Astrocyte (in vitro differentiated cells and primary cell): Measurements from ENCODE around the gene LUZP2. TPM values are rescaled to one million over a fixed set of nuclear protein-coding genes. Genes with fewer than 3 reads are reported as not detected.

Source experiments
- DNase-seq: peaks from one replicate; pipeline ENCODE4 v3.0.0-alpha.2; 2010; ENCODE audit warnings: low read depth
- FAIRE-seq: peaks from 2 replicates; lab custom pipeline; 2011; peaks lifted over from hg19 to GRCh38; lab: Jason Lieb, UNC
- H2AFZ ChIP-seq: 2 replicates; pipeline ENCODE4 v1.6.0; 2012; ENCODE audit warnings: low read depth, low read length, inconsistent platforms
- H3K27ac ChIP-seq: 2 replicates; pipeline ENCODE4 v1.5.1; 2011; ENCODE audit warnings: low read depth, low read length, inconsistent platforms
- H3K27me3 ChIP-seq: 2 replicates; pipeline ENCODE4 v1.6.0; 2011; ENCODE audit warnings: low read length, inconsistent platforms; ENCODE audit not compliant: insufficient read depth
- H3K36me3 ChIP-seq: 2 replicates; pipeline ENCODE4 v1.5.1; 2011; ENCODE audit warnings: low read length, inconsistent platforms; ENCODE audit not compliant: insufficient read depth
- H3K4me1 ChIP-seq: 2 replicates; pipeline ENCODE4 v1.5.1; 2011; ENCODE audit warnings: low read length, inconsistent platforms; ENCODE audit not compliant: insufficient read depth
- H3K4me2 ChIP-seq: 2 replicates; pipeline ENCODE4 v1.6.0; 2012; ENCODE audit warnings: low read length, inconsistent platforms
- H3K4me3 ChIP-seq: 2 replicates; pipeline ENCODE4 v1.5.1; 2011; ENCODE audit warnings: low read depth, mild to moderate bottlenecking, low read length, inconsistent platforms; ENCODE audit not compliant: insufficient read depth
- H3K79me2 ChIP-seq: 2 replicates; pipeline ENCODE4 v1.6.0; 2012; ENCODE audit warnings: mild to moderate bottlenecking, low read length, inconsistent platforms; ENCODE audit not compliant: insufficient read depth
- H3K9ac ChIP-seq: 2 replicates; pipeline ENCODE4 v1.6.0; 2012; ENCODE audit warnings: mild to moderate bottlenecking, low read length, inconsistent platforms
- H3K9me3 ChIP-seq: 2 replicates; pipeline ENCODE4 v1.5.1; 2012; ENCODE audit warnings: low read depth, mild to moderate bottlenecking, low read length, inconsistent platforms; ENCODE audit not compliant: insufficient read depth
- H4K20me1 ChIP-seq: 2 replicates; pipeline ENCODE4 v1.6.0; 2012; ENCODE audit warnings: low read length, inconsistent platforms; ENCODE audit not compliant: insufficient read depth
- H3K27ac Mint-ChIP-seq: one replicate; pipeline ENCODE4 v1.8.0; 2021; ENCODE audit warnings: mild to moderate bottlenecking, mixed read lengths; ENCODE audit not compliant: unreplicated experiment
- H3K27me3 Mint-ChIP-seq: one replicate; pipeline ENCODE4 v1.8.0; 2021; ENCODE audit warnings: low read depth, mixed read lengths; ENCODE audit not compliant: unreplicated experiment
- H3K36me3 Mint-ChIP-seq: one replicate; pipeline ENCODE4 v1.8.0; 2021; ENCODE audit warnings: low read depth, mixed read lengths; ENCODE audit not compliant: unreplicated experiment
- H3K4me1 Mint-ChIP-seq: one replicate; pipeline ENCODE4 v1.8.0; 2021; ENCODE audit warnings: low read depth, mixed read lengths; ENCODE audit not compliant: unreplicated experiment
- H3K4me3 Mint-ChIP-seq: one replicate; pipeline ENCODE4 v1.8.0; 2021; ENCODE audit warnings: mild to moderate bottlenecking, moderate library complexity, mixed read lengths; ENCODE audit not compliant: unreplicated experiment
- H3K9me3 Mint-ChIP-seq: one replicate; pipeline ENCODE4 v1.8.0; 2021; ENCODE audit warnings: mild to moderate bottlenecking, mixed read lengths; ENCODE audit not compliant: unreplicated experiment
- EZH2 ChIP-seq: IDR thresholded peaks from 2 replicates; pipeline ENCODE4 v1.6.1; 2012; ENCODE audit warnings: mild to moderate bottlenecking, low read length, inconsistent platforms; ENCODE audit not compliant: insufficient read depth
- total RNA-seq: library from RNA; stranded (reverse); gene quantifications from 2 replicates; pipeline ENCODE4 v1.2.1, GENCODE V29; 2021
- TF ChIP-seq, protein P1 (sequence below): IDR thresholded peaks from 2 replicates; pipeline ENCODE4 v1.5.1; 2011; ENCODE audit warnings: low read depth, mild to moderate bottlenecking, inconsistent platforms, low read length, moderate library complexity; ENCODE audit not compliant: insufficient read depth

LUZP2 gene
- total RNA-seq, 1 donor from 2014 or later = 2.3 TPM

DNA sequence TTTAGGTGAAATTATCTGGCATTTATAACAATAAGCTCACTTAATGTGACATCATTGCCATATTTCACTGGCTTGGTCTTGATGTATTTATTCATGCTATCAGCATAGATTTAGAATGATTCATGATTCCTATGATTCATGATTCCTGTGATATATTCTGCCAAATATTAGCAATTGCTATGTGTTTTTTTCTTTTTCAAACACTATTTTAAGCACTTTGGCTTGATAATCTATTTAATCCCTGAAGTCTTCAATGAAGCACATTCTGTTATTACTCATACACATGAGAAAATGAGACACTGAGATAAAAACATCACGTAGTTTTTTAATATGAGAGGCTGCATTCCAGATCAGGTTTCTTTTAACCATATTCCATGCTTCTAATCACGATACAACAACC, 78.5 kb downstream of the LUZP2 start:
- FAIRE-seq = peak; percentile 60
- peak; percentile 79 for DNase-seq
- H3K9me3 Mint-ChIP-seq = no peaks in the 10 kb centered on the region
- no peaks in the 10 kb centered on the region for H3K36me3 Mint-ChIP-seq
- Histone ChIP-seq H3K9ac (peak overlapping the region; percentile 38), H3K4me2 (peak overlapping the region; percentile 69), H4K20me1 (no peaks in the 10 kb centered on the region), H3K79me2 (no peaks in the 10 kb centered on the region), H3K27ac (peak overlapping the region; percentile 70), H3K4me3 (no peak overlapping the region), H2AFZ (no peak overlapping the region), H3K4me1 (peaks cover 3% of the 10 kb centered on the region), H3K36me3 (no peaks in the 10 kb centered on the region), H3K27me3 (no peaks in the 10 kb centered on the region), H3K9me3 (no peaks in the 10 kb centered on the region)
- no peak overlapping the region for H3K4me3 Mint-ChIP-seq
- H3K4me1 Mint-ChIP-seq = peaks cover 11% of the 10 kb centered on the region
- H3K27me3 Mint-ChIP-seq = no peaks in the 10 kb centered on the region
- peak overlapping the region; percentile 90 for H3K27ac Mint-ChIP-seq
- TF ChIP-seq, protein P1, sequence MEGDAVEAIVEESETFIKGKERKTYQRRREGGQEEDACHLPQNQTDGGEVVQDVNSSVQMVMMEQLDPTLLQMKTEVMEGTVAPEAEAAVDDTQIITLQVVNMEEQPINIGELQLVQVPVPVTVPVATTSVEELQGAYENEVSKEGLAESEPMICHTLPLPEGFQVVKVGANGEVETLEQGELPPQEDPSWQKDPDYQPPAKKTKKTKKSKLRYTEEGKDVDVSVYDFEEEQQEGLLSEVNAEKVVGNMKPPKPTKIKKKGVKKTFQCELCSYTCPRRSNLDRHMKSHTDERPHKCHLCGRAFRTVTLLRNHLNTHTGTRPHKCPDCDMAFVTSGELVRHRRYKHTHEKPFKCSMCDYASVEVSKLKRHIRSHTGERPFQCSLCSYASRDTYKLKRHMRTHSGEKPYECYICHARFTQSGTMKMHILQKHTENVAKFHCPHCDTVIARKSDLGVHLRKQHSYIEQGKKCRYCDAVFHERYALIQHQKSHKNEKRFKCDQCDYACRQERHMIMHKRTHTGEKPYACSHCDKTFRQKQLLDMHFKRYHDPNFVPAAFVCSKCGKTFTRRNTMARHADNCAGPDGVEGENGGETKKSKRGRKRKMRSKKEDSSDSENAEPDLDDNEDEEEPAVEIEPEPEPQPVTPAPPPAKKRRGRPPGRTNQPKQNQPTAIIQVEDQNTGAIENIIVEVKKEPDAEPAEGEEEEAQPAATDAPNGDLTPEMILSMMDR = no peak
- TF ChIP-seq EZH2 = no peak

DNA sequence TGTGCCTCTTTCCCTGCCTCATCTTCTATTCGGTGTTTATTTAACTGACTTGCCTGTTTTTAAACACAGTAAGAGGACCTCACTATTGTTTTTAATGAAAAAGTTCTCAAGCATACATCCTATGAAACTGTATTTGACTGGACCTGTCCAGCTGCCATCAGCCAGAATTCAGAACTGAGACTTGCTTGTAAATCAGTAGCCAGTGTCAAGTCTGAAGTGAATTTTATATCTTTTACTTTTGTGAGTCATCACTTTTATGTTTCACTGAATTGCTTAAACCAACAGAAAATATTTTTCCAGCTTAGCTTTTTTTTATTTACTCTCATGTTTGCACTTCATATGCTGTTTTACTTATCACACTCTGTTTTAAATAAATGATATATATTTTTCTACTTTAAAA, 88.3 kb downstream of the LUZP2 start:
- DNase-seq (peak; percentile 22), FAIRE-seq (no peak)
- Histone ChIP-seq H3K4me3 (no peak overlapping the region), H3K9ac (no peak overlapping the region), H3K27me3 (no peaks in the 10 kb centered on the region), H2AFZ (no peak overlapping the region), H3K4me1 (peaks cover 18% of the 10 kb centered on the region), H3K36me3 (no peaks in the 10 kb centered on the region), H4K20me1 (no peaks in the 10 kb centered on the region), H3K27ac (peak overlapping the region; percentile 31), H3K9me3 (no peaks in the 10 kb centered on the region), H3K79me2 (no peaks in the 10 kb centered on the region), H3K4me2 (peak overlapping the region; percentile 31)
- TF ChIP-seq, protein P1 = no peak
- no peak for TF ChIP-seq EZH2
- Mint-ChIP-seq H3K27me3 (no peaks in the 10 kb centered on the region), H3K36me3 (no peaks in the 10 kb centered on the region), H3K4me1 (peaks cover 27% of the 10 kb centered on the region), H3K9me3 (no peaks in the 10 kb centered on the region), H3K27ac (peak overlapping the region; percentile 53), H3K4me3 (no peak overlapping the region)

DNA sequence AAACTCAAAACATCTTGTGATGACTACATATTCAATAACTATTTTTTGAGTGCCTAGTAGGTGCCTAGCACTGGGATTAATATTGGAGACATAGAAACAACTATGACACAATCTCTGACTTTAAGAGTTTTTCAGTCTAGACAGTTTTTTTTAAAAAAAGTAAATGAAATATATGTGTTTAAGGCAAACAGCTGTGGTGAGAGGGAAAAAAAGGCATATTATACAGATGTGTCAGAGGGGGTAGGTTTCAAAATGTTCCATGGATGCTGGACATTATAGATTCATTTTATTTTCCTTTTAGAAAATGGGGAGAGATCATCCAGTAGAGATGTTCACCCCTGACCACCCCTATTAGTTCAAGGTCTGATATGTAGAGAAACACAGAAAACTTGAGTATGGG, 90.8 kb downstream of the LUZP2 start:
- Histone ChIP-seq H3K4me1 (peaks cover 23% of the 10 kb centered on the region), H3K36me3 (no peaks in the 10 kb centered on the region), H3K27me3 (no peaks in the 10 kb centered on the region), H2AFZ (no peak overlapping the region), H4K20me1 (no peaks in the 10 kb centered on the region), H3K4me2 (peak overlapping the region; percentile 68), H3K4me3 (no peak overlapping the region), H3K27ac (peak overlapping the region; percentile 85), H3K79me2 (no peaks in the 10 kb centered on the region), H3K9me3 (no peaks in the 10 kb centered on the region), H3K9ac (peak overlapping the region; percentile 46)
- Mint-ChIP-seq H3K4me1 (peaks cover 30% of the 10 kb centered on the region), H3K36me3 (no peaks in the 10 kb centered on the region), H3K9me3 (no peaks in the 10 kb centered on the region), H3K27me3 (no peaks in the 10 kb centered on the region), H3K4me3 (no peak overlapping the region), H3K27ac (peak overlapping the region; percentile 82)
- TF ChIP-seq, protein P1 = no peak
- no peak for TF ChIP-seq EZH2
- FAIRE-seq (no peak), DNase-seq (peak; percentile 31)
